Effector memory CD4-positive, alpha-beta T cell (primary cell): Measurements from ENCODE around the gene OR2Y1.

Experiments
- DNase-seq, 3 donors: peaks; one replicate each; pipeline ENCODE4 v3.0.0-alpha.2; 2020
- H3K27ac ChIP-seq: 2 replicates; pipeline ENCODE4 v1.7.0; 2013; ENCODE audit warnings: mild to moderate bottlenecking, low read length, moderate library complexity; ENCODE audit not compliant: insufficient read depth, poor library complexity, severe bottlenecking
- H3K27me3 ChIP-seq: replicated peaks from 2 replicates; pipeline ENCODE4 v1.7.0; 2013; ENCODE audit warnings: mild to moderate bottlenecking, low read length; ENCODE audit not compliant: insufficient read depth, control insufficient read depth, poor library complexity, severe bottlenecking
- H3K36me3 ChIP-seq: 2 replicates; pipeline ENCODE4 v1.7.0; 2013; ENCODE audit warnings: mild to moderate bottlenecking, low read length, moderate library complexity; ENCODE audit not compliant: control insufficient read depth, insufficient read depth
- H3K4me1 ChIP-seq: 2 replicates; pipeline ENCODE4 v1.7.0; 2013; ENCODE audit warnings: low read length, mild to moderate bottlenecking; ENCODE audit not compliant: control insufficient read depth, insufficient read depth, poor library complexity, severe bottlenecking
- H3K4me3 ChIP-seq: 2 replicates; pipeline ENCODE4 v1.7.0; 2013; ENCODE audit warnings: low read length, low read depth, mild to moderate bottlenecking; ENCODE audit not compliant: insufficient read depth, poor library complexity, severe bottlenecking
- H3K9me3 ChIP-seq: 2 replicates; pipeline ENCODE4 v1.7.0; 2013; ENCODE audit warnings: mild to moderate bottlenecking, low read length, moderate library complexity; ENCODE audit not compliant: control insufficient read depth

OR2Y1 gene

GRCh38 chr5:180739271-180739670, 587 bp downstream of the OR2Y1 start:
- no peak overlapping the region for H3K4me3 ChIP-seq
- H3K27me3 ChIP-seq: no peaks in the 10 kb centered on the region
- no peaks in the 10 kb centered on the region for H3K9me3 ChIP-seq
- no peak overlapping the region for H3K27ac ChIP-seq
- H3K36me3 ChIP-seq: no peaks in the 10 kb centered on the region
- no peak for DNase-seq
- no peaks in the 10 kb centered on the region for H3K4me1 ChIP-seq

- Histone ChIP-seq H3K27me3 (no peaks in the 10 kb centered on the region), H3K4me3 (no peak overlapping the region), H3K4me1 (no peaks in the 10 kb centered on the region), H3K9me3 (no peaks in the 10 kb centered on the region), H3K27ac (no peak overlapping the region), H3K36me3 (no peaks in the 10 kb centered on the region)
- no peak for DNase-seq
These were observed 3.3 kb downstream of the OR2Y1 start for GRCh38 chr5:180736536-180736935.

GRCh38 chr5:180724944-180725343, 14.9 kb downstream of the OR2Y1 start:
- no peak overlapping the region for H3K4me3 ChIP-seq
- no peaks in the 10 kb centered on the region for H3K36me3 ChIP-seq
- no peak for DNase-seq
- H3K27me3 ChIP-seq: no peaks in the 10 kb centered on the region
- no peaks in the 10 kb centered on the region for H3K4me1 ChIP-seq
- H3K27ac ChIP-seq: no peak overlapping the region
- H3K9me3 ChIP-seq: no peaks in the 10 kb centered on the region

- no peaks in the 10 kb centered on the region for H3K27me3 ChIP-seq
- DNase-seq: no peak
- no peak overlapping the region for H3K27ac ChIP-seq
- H3K36me3 ChIP-seq: no peaks in the 10 kb centered on the region
- H3K4me3 ChIP-seq: no peak overlapping the region
- no peaks in the 10 kb centered on the region for H3K9me3 ChIP-seq
- no peaks in the 10 kb centered on the region for H3K4me1 ChIP-seq
These were observed 15.9 kb downstream of the OR2Y1 start for GRCh38 chr5:180723936-180724335.

GRCh38 chr5:180720486-180720885, 19.4 kb downstream of the OR2Y1 start:
- H3K36me3 ChIP-seq: no peaks in the 10 kb centered on the region
- H3K27me3 ChIP-seq: peaks cover 3% of the 10 kb centered on the region
- no peak overlapping the region for H3K27ac ChIP-seq
- DNase-seq: no peak
- no peaks in the 10 kb centered on the region for H3K4me1 ChIP-seq
- H3K4me3 ChIP-seq: no peak overlapping the region
- no peaks in the 10 kb centered on the region for H3K9me3 ChIP-seq

- Histone ChIP-seq H3K9me3 (no peaks in the 10 kb centered on the region), H3K36me3 (no peaks in the 10 kb centered on the region), H3K27me3 (peaks cover 3% of the 10 kb centered on the region), H3K4me1 (no peaks in the 10 kb centered on the region), H3K27ac (no peak overlapping the region), H3K4me3 (no peak overlapping the region)
- DNase-seq: no peak
These were observed 20.1 kb downstream of the OR2Y1 start for GRCh38 chr5:180719781-180720180.

- Histone ChIP-seq H3K4me3 (no peak overlapping the region), H3K4me1 (no peaks in the 10 kb centered on the region), H3K27ac (no peak overlapping the region), H3K36me3 (no peaks in the 10 kb centered on the region), H3K9me3 (no peaks in the 10 kb centered on the region), H3K27me3 (peaks cover 3% of the 10 kb centered on the region)
- DNase-seq: no peak
These were observed 20.9 kb downstream of the OR2Y1 start for GRCh38 chr5:180718810-180719453.

GRCh38 chr5:180717989-180718388, 21.9 kb downstream of the OR2Y1 start:
- H3K9me3 ChIP-seq: no peaks in the 10 kb centered on the region
- peaks cover 3% of the 10 kb centered on the region for H3K27me3 ChIP-seq
- H3K27ac ChIP-seq: no peak overlapping the region
- DNase-seq: no peak
- no peaks in the 10 kb centered on the region for H3K4me1 ChIP-seq
- no peaks in the 10 kb centered on the region for H3K36me3 ChIP-seq
- H3K4me3 ChIP-seq: no peak overlapping the region

GRCh38 chr5:180704362-180704761, 35.5 kb downstream of the OR2Y1 start:
- Histone ChIP-seq H3K27ac (no peak overlapping the region), H3K27me3 (no peaks in the 10 kb centered on the region), H3K36me3 (no peaks in the 10 kb centered on the region), H3K4me3 (no peak overlapping the region), H3K4me1 (no peaks in the 10 kb centered on the region), H3K9me3 (no peaks in the 10 kb centered on the region)
- DNase-seq: no peak

- Histone ChIP-seq H3K27ac (no peak overlapping the region), H3K9me3 (no peaks in the 10 kb centered on the region), H3K4me3 (no peak overlapping the region)
These were observed 35.9 kb downstream of the OR2Y1 start for GRCh38 chr5:180703912-180704311.

More at GRCh38 chr5:180703912-180704311, 35.9 kb downstream of the OR2Y1 start:
- Histone ChIP-seq H3K27me3 (no peaks in the 10 kb centered on the region), H3K36me3 (no peaks in the 10 kb centered on the region), H3K4me1 (no peaks in the 10 kb centered on the region)
- no peak for DNase-seq
